Measurements from ENCODE around the gene ATP13A3. TPM values are rescaled to one million over a fixed set of nuclear protein-coding genes. Genes with fewer than 3 reads are reported as not detected.

ATP13A3 gene
- total and polyA plus RNA-seq, 2 donors (not counting 1 experiment from before 2014, with no cell fraction given), result 6.1 to 61.1 TPM

DNA sequence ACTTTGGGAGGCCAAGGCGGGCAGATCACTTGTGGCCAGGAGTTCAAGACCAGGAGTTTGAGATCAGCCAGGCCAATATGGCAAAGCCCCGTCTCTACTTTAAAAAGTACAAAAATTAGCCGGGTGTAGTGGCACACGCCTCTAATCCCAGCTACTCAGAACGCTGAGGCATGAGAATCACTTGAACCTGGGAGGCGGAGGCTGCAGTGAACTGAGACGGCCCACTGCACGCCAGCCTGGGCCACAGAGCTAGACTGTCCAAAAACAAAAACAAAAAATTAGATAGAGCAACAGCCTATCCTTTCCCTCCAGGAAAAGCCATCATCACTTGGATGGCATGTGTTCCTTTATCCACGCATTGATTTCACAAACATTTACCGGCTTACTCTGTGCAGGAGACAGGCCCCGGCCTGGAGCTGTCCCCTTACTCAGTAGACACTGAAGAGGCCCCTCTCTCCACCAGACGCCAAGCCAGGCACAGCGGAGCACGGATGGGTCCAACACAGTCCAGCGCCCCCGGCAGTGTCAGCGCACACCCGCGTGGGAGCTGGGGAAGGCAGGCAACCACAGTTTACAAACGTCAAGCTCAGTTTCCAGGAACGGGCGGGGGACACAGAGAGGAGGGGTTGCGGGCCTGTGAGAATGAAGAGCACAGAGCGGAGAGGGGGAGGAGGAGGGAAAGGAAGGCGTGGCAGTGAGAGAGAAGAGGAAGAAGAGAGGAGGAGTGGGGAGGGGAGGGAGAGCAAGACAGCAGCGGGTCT lies 90.8 kb downstream of the ATP13A3 start:
- ATAC-seq (ENCODE audit: low read depth), result peak; percentile 24
- intact Hi-C loops (cut with micrococcal nuclease), result no loop called here
- peaks cover 0 to 39% (median 11%) of the 10 kb centered on the region in 4 experiments for H3K27me3 ChIP-seq (replicated peaks in 1 of 4; ENCODE audit: control extremely low read depth in 1 of 4, control insufficient read depth in 3 of 4, insufficient read depth in 4 of 4, low read length in 3 of 4)
- 46% methylated on average over 23 of the region's 26 CpGs for WGBS (ENCODE audit: insufficient coverage)
- Mint-ChIP-seq H3K27me3 (peaks cover 37% of the 10 kb centered on the region), H3K9me3 (ENCODE audit: insufficient read depth) (peaks cover 1% of the 10 kb centered on the region), H3K4me1 (peaks cover 36% of the 10 kb centered on the region), H3K4me3 (peak overlapping the region; percentile 74), H3K27ac (no peak overlapping the region)
- no peaks in the 10 kb centered on the region for H4K20me1 ChIP-seq (ENCODE audit: control insufficient read depth, insufficient read depth, low read length, poor library complexity, severe bottlenecking)
- POLR2A ChIA-PET, result no interaction called here
- no peak overlapping the region for H3K27ac ChIP-seq (ENCODE audit: low read length in 2 of 2)
- peak overlapping the region; percentile 85 for H3K4me2 ChIP-seq (replicated peaks; ENCODE audit: low read depth, low read length, poor library complexity, severe bottlenecking)
- no peak overlapping the region for H3K9ac ChIP-seq (ENCODE audit: low read length)
- H3K4me1 ChIP-seq (ENCODE audit: control insufficient read depth in 2 of 2, insufficient read depth in 2 of 2, low read length in 2 of 2), result peaks cover 27 to 32% of the 10 kb centered on the region in 2 donors
- H2AFZ ChIP-seq (ENCODE audit: insufficient read depth, low read depth, low read length, poor library complexity, severe bottlenecking), result peak overlapping the region; percentile 58
- no peak for TF ChIP-seq EZH2 (IDR thresholded peaks at IDR 0.05; ENCODE audit: borderline replicate concordance, insufficient read depth, low read depth, low read length, poor library complexity, severe bottlenecking)
- TF ChIP-seq, protein P1, sequence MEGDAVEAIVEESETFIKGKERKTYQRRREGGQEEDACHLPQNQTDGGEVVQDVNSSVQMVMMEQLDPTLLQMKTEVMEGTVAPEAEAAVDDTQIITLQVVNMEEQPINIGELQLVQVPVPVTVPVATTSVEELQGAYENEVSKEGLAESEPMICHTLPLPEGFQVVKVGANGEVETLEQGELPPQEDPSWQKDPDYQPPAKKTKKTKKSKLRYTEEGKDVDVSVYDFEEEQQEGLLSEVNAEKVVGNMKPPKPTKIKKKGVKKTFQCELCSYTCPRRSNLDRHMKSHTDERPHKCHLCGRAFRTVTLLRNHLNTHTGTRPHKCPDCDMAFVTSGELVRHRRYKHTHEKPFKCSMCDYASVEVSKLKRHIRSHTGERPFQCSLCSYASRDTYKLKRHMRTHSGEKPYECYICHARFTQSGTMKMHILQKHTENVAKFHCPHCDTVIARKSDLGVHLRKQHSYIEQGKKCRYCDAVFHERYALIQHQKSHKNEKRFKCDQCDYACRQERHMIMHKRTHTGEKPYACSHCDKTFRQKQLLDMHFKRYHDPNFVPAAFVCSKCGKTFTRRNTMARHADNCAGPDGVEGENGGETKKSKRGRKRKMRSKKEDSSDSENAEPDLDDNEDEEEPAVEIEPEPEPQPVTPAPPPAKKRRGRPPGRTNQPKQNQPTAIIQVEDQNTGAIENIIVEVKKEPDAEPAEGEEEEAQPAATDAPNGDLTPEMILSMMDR (IDR thresholded peaks at IDR 0.05), result no peak
- peak; percentile 27 for DNase-seq
- H3K79me2 ChIP-seq (ENCODE audit: control insufficient read depth, insufficient read depth, low read length), result no peaks in the 10 kb centered on the region
- CTCF ChIA-PET, result interaction anchor here (0.6 to 1.7 kb wide), 6 partner anchors 8 to 199 kb away, joined by 3 to 6 read pairs (median 3); no protein-coding TSS in a partner anchor
- no peaks in the 10 kb centered on the region for H3K36me3 ChIP-seq (replicated peaks in 1 of 2; ENCODE audit: control extremely low read depth in 1 of 2, control insufficient read depth in 1 of 2, extremely low read depth in 1 of 2, insufficient read depth in 2 of 2, low read length in 1 of 2)
- peaks cover 0 to 2% (median under 1%) of the 10 kb centered on the region in 3 donors for H3K9me3 ChIP-seq (ENCODE audit: control extremely low read depth in 1 of 3, control insufficient read depth in 2 of 3, insufficient read depth in 1 of 3, low read length in 2 of 3)
- H3K4me3 ChIP-seq (ENCODE audit: control extremely low read depth in 1 of 5, extremely low read depth in 1 of 5, insufficient read depth in 1 of 5, low read depth in 2 of 5, low read length in 4 of 5), result no peak overlapping the region

- H3K27ac Mint-ChIP-seq, result no peak overlapping the region
- ATAC-seq (ENCODE audit: low read depth), result no peak
- no peak overlapping the region for H3K4me3 Mint-ChIP-seq
These were observed 91.6 kb downstream of the ATP13A3 start for GRCh38 chr3:194395212-194395611.

More at GRCh38 chr3:194395212-194395611, 91.6 kb downstream of the ATP13A3 start:
- H3K79me2 ChIP-seq (ENCODE audit: control insufficient read depth, insufficient read depth, low read length), result no peaks in the 10 kb centered on the region
- H3K27me3 ChIP-seq (replicated peaks in 1 of 4; ENCODE audit: control extremely low read depth in 1 of 4, control insufficient read depth in 3 of 4, insufficient read depth in 4 of 4, low read length in 3 of 4), result peaks cover 0 to 39% (median 12%) of the 10 kb centered on the region in 4 experiments
- H3K36me3 ChIP-seq (replicated peaks in 1 of 2; ENCODE audit: control extremely low read depth in 1 of 2, control insufficient read depth in 1 of 2, extremely low read depth in 1 of 2, insufficient read depth in 2 of 2, low read length in 1 of 2), result no peaks in the 10 kb centered on the region
- intact Hi-C loops (cut with micrococcal nuclease), result no loop called here
- no peak for TF ChIP-seq EZH2 (IDR thresholded peaks at IDR 0.05; ENCODE audit: borderline replicate concordance, insufficient read depth, low read depth, low read length, poor library complexity, severe bottlenecking)
- TF ChIP-seq, protein P1 (IDR thresholded peaks at IDR 0.05), result no peak
- H3K9me3 ChIP-seq (ENCODE audit: control extremely low read depth in 1 of 3, control insufficient read depth in 2 of 3, insufficient read depth in 1 of 3, low read length in 2 of 3), result peaks cover 0 to 4% (median 1%) of the 10 kb centered on the region in 3 donors
- H3K4me1 ChIP-seq (ENCODE audit: control insufficient read depth in 2 of 2, insufficient read depth in 2 of 2, low read length in 2 of 2), result peaks cover 27 to 32% of the 10 kb centered on the region in 2 donors
- ChIA-PET CTCF (interaction anchor here (1.1 to 1.7 kb wide), 4 partner anchors 9 to 79 kb away, joined by 3 to 6 read pairs (median 4); no protein-coding TSS in a partner anchor), POLR2A (no interaction called here)
- no peak overlapping the region for H3K27ac ChIP-seq (ENCODE audit: low read length in 2 of 2)
- no peak overlapping the region for H3K9ac ChIP-seq (ENCODE audit: low read length)
- no peak for DNase-seq
- WGBS (ENCODE audit: insufficient coverage), result 87% methylated on average over 3 of the region's 5 CpGs
- Mint-ChIP-seq H3K4me1 (peaks cover 36% of the 10 kb centered on the region), H3K9me3 (ENCODE audit: insufficient read depth) (peaks cover 6% of the 10 kb centered on the region), H3K27me3 (peaks cover 37% of the 10 kb centered on the region)
- H4K20me1 ChIP-seq (ENCODE audit: control insufficient read depth, insufficient read depth, low read length, poor library complexity, severe bottlenecking), result no peaks in the 10 kb centered on the region
- no peak overlapping the region for H3K4me3 ChIP-seq (ENCODE audit: control extremely low read depth in 1 of 5, extremely low read depth in 1 of 5, insufficient read depth in 1 of 5, low read depth in 2 of 5, low read length in 4 of 5)
- H2AFZ ChIP-seq (ENCODE audit: insufficient read depth, low read depth, low read length, poor library complexity, severe bottlenecking), result no peak overlapping the region
- H3K4me2 ChIP-seq (replicated peaks; ENCODE audit: low read depth, low read length, poor library complexity, severe bottlenecking), result no peak overlapping the region

All from B cell (primary cell).